ENCODE measurements around the gene MME. TPM values are rescaled to one million over a fixed set of nuclear protein-coding genes. Genes with fewer than 3 reads are reported as not detected.
"Not testable (repeated sequence)": the region's sequence is repeated elsewhere in the genome, so short reads cannot be mapped to it uniquely, and the experiment has no call there.

Gene MME
- total RNA-seq, 2 experiments from 2014 or later = 0.69 to 1.8 TPM

- H3K4me3 Mint-ChIP-seq = no peak overlapping the region
- no peaks in the 10 kb centered on the region for H3K9me3 ChIP-seq (ENCODE audit: control insufficient read depth in 1 of 2, insufficient read depth in 1 of 2, low read length in 2 of 2)
- intact Hi-C loops (cut with DNase I, micrococcal nuclease) = no loop called here
- H3K27ac ChIP-seq (ENCODE audit: low read depth in 1 of 2, low read length in 2 of 2) = no peak overlapping the region
- DNase-seq = no peak
- ATAC-seq (ENCODE audit: poor library complexity) = no peak
- no peak overlapping the region for H3K4me3 ChIP-seq (ENCODE audit: low read length)
- H3K9me3 Mint-ChIP-seq = peaks cover 4% of the 10 kb centered on the region
- H3K4me1 Mint-ChIP-seq (ENCODE audit: low read depth) = no peaks in the 10 kb centered on the region
- H3K27me3 Mint-ChIP-seq = no peaks in the 10 kb centered on the region
- no peaks in the 10 kb centered on the region for H3K4me1 ChIP-seq (ENCODE audit: insufficient read depth, low read length)
- no peaks in the 10 kb centered on the region for H3K36me3 ChIP-seq (ENCODE audit: insufficient read depth, low read length)
- ChIA-PET CTCF (no interaction called here), POLR2A (no interaction called here)
- H3K27me3 ChIP-seq (ENCODE audit: control insufficient read depth in 1 of 2, insufficient read depth in 2 of 2, low read length in 2 of 2) = no peaks in the 10 kb centered on the region
- H3K36me3 Mint-ChIP-seq (ENCODE audit: low read depth) = no peaks in the 10 kb centered on the region
- TF ChIP-seq CTCF (IDR thresholded peaks at IDR 0.05) = no peak
- H3K27ac Mint-ChIP-seq = no peak overlapping the region
Observed at GRCh38 chr3:155211266-155211665, 131.1 kb downstream of the MME start.

- Histone ChIP-seq H3K36me3 (ENCODE audit: insufficient read depth, low read length) (no peaks in the 10 kb centered on the region), H3K4me3 (ENCODE audit: low read length) (no peak overlapping the region), H3K27ac (ENCODE audit: low read depth in 1 of 2, low read length in 2 of 2) (no peak overlapping the region), H3K9me3 (ENCODE audit: control insufficient read depth in 1 of 2, insufficient read depth in 1 of 2, low read length in 2 of 2) (peaks cover 0 to 3% of the 10 kb centered on the region in 2 experiments), H3K4me1 (ENCODE audit: insufficient read depth, low read length) (no peaks in the 10 kb centered on the region), H3K27me3 (ENCODE audit: control insufficient read depth in 1 of 2, insufficient read depth in 2 of 2, low read length in 2 of 2) (no peaks in the 10 kb centered on the region)
- no peaks in the 10 kb centered on the region for H3K27me3 Mint-ChIP-seq
- POLR2A ChIA-PET = no interaction called here
- CTCF ChIA-PET = no interaction called here
- H3K4me3 Mint-ChIP-seq = no peak overlapping the region
- TF ChIP-seq CTCF (IDR thresholded peaks at IDR 0.05) = no peak
- ATAC-seq (ENCODE audit: poor library complexity) = no peak
- H3K36me3 Mint-ChIP-seq (ENCODE audit: low read depth) = no peaks in the 10 kb centered on the region
- H3K9me3 Mint-ChIP-seq = peaks cover 4% of the 10 kb centered on the region
- no peaks in the 10 kb centered on the region for H3K4me1 Mint-ChIP-seq (ENCODE audit: low read depth)
- intact Hi-C loops (cut with DNase I, micrococcal nuclease) = no loop called here
- DNase-seq = no peak
- H3K27ac Mint-ChIP-seq = no peak overlapping the region
Observed at GRCh38 chr3:155211940-155212339, 131.8 kb downstream of the MME start.

- CTCF ChIA-PET; ATAC-seq (ENCODE audit: poor library complexity); POLR2A ChIA-PET; intact Hi-C loops (cut with DNase I, micrococcal nuclease); H3K4me3 Mint-ChIP-seq; H3K27me3 Mint-ChIP-seq; H3K36me3 ChIP-seq (ENCODE audit: insufficient read depth, low read length); H3K27ac ChIP-seq (ENCODE audit: low read depth in 1 of 2, low read length in 2 of 2); H3K27ac Mint-ChIP-seq; H3K4me1 ChIP-seq (ENCODE audit: insufficient read depth, low read length); H3K9me3 ChIP-seq (ENCODE audit: control insufficient read depth in 1 of 2, insufficient read depth in 1 of 2, low read length in 2 of 2); DNase-seq; H3K9me3 Mint-ChIP-seq; H3K27me3 ChIP-seq (ENCODE audit: control insufficient read depth in 1 of 2, insufficient read depth in 2 of 2, low read length in 2 of 2); H3K4me3 ChIP-seq (ENCODE audit: low read length); H3K4me1 Mint-ChIP-seq (ENCODE audit: low read depth); H3K36me3 Mint-ChIP-seq (ENCODE audit: low read depth): not testable (repeated sequence)
Observed at GRCh38 chr3:155216007-155216406, 135.9 kb downstream of the MME start.

- ChIA-PET CTCF (no interaction called here), POLR2A (no interaction called here)
- TF ChIP-seq CTCF (IDR thresholded peaks at IDR 0.05) = no peak
- no peaks in the 10 kb centered on the region for H3K36me3 Mint-ChIP-seq (ENCODE audit: low read depth)
- Histone ChIP-seq H3K4me1 (ENCODE audit: insufficient read depth, low read length) (no peaks in the 10 kb centered on the region), H3K4me3 (ENCODE audit: low read length) (no peak overlapping the region), H3K9me3 (ENCODE audit: control insufficient read depth in 1 of 2, insufficient read depth in 1 of 2, low read length in 2 of 2) (peaks cover 0 to 3% of the 10 kb centered on the region in 2 experiments), H3K27ac (ENCODE audit: low read depth in 1 of 2, low read length in 2 of 2) (no peak overlapping the region), H3K27me3 (ENCODE audit: control insufficient read depth in 1 of 2, insufficient read depth in 2 of 2, low read length in 2 of 2) (no peaks in the 10 kb centered on the region), H3K36me3 (ENCODE audit: insufficient read depth, low read length) (no peaks in the 10 kb centered on the region)
- no peak for ATAC-seq (ENCODE audit: poor library complexity)
- H3K4me3 Mint-ChIP-seq = no peak overlapping the region
- H3K4me1 Mint-ChIP-seq (ENCODE audit: low read depth) = no peaks in the 10 kb centered on the region
- no peaks in the 10 kb centered on the region for H3K27me3 Mint-ChIP-seq
- DNase-seq = no peak
- H3K27ac Mint-ChIP-seq = no peak overlapping the region
- H3K9me3 Mint-ChIP-seq = peaks cover 6% of the 10 kb centered on the region
- intact Hi-C loops (cut with DNase I, micrococcal nuclease) = no loop called here
Observed at GRCh38 chr3:155217591-155217990, 137.5 kb downstream of the MME start.
